GM19395 (cell line): Measurements from ENCODE around the gene OR51B2.
"Not testable (repeated sequence)": the region's sequence is repeated elsewhere in the genome, so short reads cannot be mapped to it uniquely, and the experiment has no call there.

Experiments
- ATAC-seq: cut with Tn5 transposase; IDR thresholded peaks from one replicate; pipeline ENCODE4 v1.9.1; 2021; ENCODE audit warnings: mild to moderate bottlenecking, moderate library complexity; ENCODE audit not compliant: unreplicated experiment

Gene OR51B2

GRCh38 chr11:5324197-5324596, at the start of gene OR51B2:
OR51B2 (minus strand) TSS chr11:5324297; CDS start chr11:5324297, 0 bp downstream.
- ATAC-seq = no peak

- peak; percentile 47 for ATAC-seq
Observed at GRCh38 chr11:5369789-5370188, 45.7 kb upstream of the OR51B2 start.

GRCh38 chr11:5368502-5369043, 44.5 kb upstream of the OR51B2 start:
- ATAC-seq = peak; percentile 70

GRCh38 chr11:5367448-5368074, 43.5 kb upstream of the OR51B2 start:
- ATAC-seq = no peak

- ATAC-seq = no peak
Observed at GRCh38 chr11:5366856-5367255, 42.8 kb upstream of the OR51B2 start.

- ATAC-seq = not testable (repeated sequence)
Observed at GRCh38 chr11:5366365-5366764, 42.3 kb upstream of the OR51B2 start.

GRCh38 chr11:5364214-5364613, 40.1 kb upstream of the OR51B2 start:
- ATAC-seq = no peak

- no peak for ATAC-seq
Observed at GRCh38 chr11:5363679-5364078, 39.6 kb upstream of the OR51B2 start.

GRCh38 chr11:5362017-5362625, 38.0 kb upstream of the OR51B2 start:
- no peak for ATAC-seq

GRCh38 chr11:5356031-5356430, 31.9 kb upstream of the OR51B2 start:
- ATAC-seq = not testable (repeated sequence)

GRCh38 chr11:5351208-5351607, 27.1 kb upstream of the OR51B2 start, which contains the start of gene OR51B6:
OR51B6 (plus strand) TSS chr11:5351508; CDS start chr11:5351508, 0 bp downstream.
- ATAC-seq = no peak

- no peak for ATAC-seq
Observed at GRCh38 chr11:5349550-5349949, 25.5 kb upstream of the OR51B2 start.

- no peak for ATAC-seq
Observed at GRCh38 chr11:5348551-5349194, 24.6 kb upstream of the OR51B2 start.

GRCh38 chr11:5345831-5346230, 21.7 kb upstream of the OR51B2 start:
- no peak for ATAC-seq

GRCh38 chr11:5343474-5344335, 19.6 kb upstream of the OR51B2 start, which contains the start of gene OR51B5:
OR51B5 (minus strand) TSS chr11:5343524; CDS start chr11:5343524, 0 bp downstream.
- ATAC-seq = no peak

- ATAC-seq = peak; percentile 82
Observed at GRCh38 chr11:5339771-5340322, 15.8 kb upstream of the OR51B2 start.

- not testable (repeated sequence) for ATAC-seq
Observed at GRCh38 chr11:5337253-5337652, 13.2 kb upstream of the OR51B2 start.

- no peak for ATAC-seq
Observed at GRCh38 chr11:5336331-5336730, 12.2 kb upstream of the OR51B2 start.

GRCh38 chr11:5335170-5335569, 11.1 kb upstream of the OR51B2 start:
- ATAC-seq = no peak

GRCh38 chr11:5317292-5317691, 6.8 kb downstream of the OR51B2 start:
- ATAC-seq = no peak
